Epithelial cell of prostate (primary cell): Measurements from ENCODE around the gene DISC1.

ENCODE experiments used
- DNase-seq: peaks from one replicate; pipeline ENCODE4 v3.0.0-alpha.2; 2011; ENCODE audit warnings: low read depth, low spot score
- H3K27ac ChIP-seq: fragments of 450-650 bp; 2 replicates; pipeline ENCODE4 v1.5.1; 2017; ENCODE audit warnings: mild to moderate bottlenecking

The DISC1 gene

DNA sequence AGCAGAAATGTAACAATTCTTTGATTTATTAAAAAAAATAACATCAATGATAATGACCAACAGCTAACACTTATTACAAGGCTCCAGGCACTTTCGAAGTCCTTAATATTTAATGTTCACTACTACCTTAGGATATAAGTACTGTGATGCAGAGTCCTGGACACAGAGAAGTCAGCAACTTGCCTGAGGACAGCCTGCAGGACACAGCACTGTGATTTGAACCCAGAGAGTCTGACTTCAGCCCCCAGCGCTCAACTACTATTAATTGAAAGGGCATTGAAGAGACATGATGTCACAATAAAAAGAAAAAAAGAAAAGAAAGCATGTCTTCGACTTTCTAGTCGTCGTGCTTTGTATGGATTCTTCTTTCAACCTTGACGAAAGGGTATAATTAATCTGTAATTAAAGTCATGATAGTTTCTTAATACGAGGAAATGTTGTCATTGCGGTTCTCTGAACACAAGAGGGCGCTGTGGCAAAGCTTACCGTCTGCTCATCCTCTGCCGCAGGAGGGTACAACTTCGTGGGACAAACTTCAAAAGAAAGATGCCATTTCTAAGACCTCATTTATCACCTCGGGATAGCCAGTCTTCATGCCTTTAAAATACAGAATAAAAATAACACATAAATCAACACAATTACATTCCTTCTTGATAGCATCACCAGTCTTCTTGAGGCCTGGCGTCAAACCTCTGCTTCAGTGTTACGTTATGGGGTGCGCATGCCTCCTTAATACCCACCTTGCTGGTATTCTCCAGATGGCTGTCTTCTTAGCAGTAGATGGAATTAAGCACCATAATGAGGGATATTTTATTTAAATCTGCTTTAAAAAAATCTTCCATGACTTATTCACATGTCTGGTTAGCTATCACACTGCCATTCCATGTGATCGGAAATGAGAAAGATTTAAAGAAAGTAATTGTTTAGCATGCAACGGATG is 240.1 kb downstream of the DISC1 start:
- no peak overlapping the region for H3K27ac ChIP-seq
- DNase-seq, result no peak

DNA sequence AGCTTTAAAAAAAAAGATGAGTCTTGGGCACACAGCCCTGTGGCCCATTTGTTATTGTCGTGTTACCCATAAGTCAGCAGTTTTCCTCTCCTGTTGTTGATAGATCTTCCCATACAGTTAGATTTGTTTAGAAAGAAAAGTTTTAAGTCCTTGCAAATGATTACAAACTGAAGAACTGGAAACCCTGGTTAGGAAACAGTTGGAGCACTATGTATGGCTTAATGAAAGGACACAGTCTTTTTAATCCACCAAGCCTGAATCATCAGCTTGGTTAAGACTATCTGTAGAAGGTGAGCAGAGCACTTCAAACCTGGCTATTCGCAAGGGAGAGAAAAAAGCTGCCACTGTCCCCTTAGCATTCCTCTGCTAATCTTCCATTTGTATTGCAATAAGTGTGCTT is 241.0 kb downstream of the DISC1 start:
- no peak overlapping the region for H3K27ac ChIP-seq
- peak; percentile 10 for DNase-seq

DNA sequence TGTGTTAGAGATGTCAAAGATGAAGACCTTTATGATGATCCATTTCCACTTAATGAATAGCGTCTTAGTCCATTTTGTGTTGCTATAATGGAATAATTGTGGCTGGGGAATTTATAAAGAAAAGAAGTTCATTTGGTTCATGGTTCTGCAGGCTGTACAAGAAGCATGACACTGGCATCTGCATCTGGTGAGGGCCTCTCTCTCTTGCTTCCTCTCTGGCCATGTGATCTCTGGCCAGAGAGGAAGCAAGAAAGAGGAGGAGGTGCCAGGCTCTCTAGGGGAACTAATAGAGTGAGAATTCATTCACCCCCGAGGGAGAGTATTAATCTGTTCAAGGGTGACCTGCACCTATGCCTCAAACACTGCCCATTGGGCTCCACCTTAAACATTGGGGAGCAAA is 242.8 kb downstream of the DISC1 start:
- DNase-seq, result no peak
- no peak overlapping the region for H3K27ac ChIP-seq

DNA sequence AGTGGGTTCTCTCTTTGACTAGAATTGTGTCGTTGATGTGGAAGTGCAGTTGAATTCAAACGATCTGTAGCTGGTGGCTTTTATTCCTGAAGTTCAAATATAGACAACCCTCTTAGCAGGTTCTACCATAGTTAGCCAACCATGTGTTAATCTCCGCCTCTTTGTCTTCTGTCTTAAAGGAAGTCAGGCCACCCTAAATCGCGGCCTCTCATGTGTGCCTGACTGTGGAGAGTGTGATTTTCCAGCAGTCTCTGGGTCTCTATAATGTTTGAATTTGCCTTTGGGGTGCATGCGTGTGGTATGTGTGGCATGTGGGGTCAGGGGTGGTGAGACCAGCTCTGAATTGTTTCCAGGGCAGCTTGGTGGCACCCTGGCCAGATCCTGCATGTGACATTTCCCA is 244.9 kb downstream of the DISC1 start:
- DNase-seq, result no peak
- no peak overlapping the region for H3K27ac ChIP-seq

DNA sequence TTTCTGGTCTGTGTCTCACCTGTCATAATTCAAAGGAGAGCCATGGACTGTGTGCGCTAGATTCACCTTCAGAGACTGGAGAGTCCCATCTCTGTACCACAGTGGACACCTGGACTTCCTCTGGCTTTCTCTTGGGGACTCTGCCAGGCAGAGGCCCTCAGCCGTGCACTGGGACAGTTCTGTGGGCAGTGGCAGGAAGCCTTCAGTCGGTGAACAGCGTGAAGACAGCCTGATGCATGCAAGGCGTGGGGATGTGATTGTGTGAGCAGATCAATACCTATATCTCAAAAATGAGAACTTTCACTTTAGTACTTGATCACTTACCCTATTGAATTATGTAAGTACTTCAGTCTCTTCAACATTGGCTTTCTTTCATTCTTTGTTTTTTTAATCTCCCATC is 245.3 kb downstream of the DISC1 start:
- no peak overlapping the region for H3K27ac ChIP-seq
- DNase-seq, result no peak

DNA sequence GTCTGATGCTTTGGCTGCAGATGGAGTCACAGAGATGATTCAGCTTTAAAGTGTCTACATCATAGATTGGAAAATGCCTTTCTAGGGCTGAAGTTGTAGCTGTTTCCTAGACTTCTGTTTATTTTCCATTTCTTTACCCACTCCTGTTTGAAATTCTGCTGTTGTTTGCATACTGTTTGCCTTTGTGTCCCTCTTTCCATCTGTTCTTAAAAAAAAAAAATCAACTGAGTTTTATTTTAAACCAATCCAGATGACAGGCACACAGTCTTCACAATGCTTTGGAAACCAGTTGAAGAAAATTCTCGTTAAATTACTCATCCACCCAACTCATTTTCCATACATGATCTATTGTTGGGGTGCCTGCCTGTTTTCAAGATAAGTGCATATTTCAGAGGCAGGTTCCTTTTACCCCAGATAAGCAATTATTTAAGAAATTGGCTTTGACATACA is 245.9 kb downstream of the DISC1 start:
- no peak for DNase-seq
- H3K27ac ChIP-seq, result no peak overlapping the region

GRCh38 chr1:231878737-231879136 is 252.1 kb downstream of the DISC1 start:
- H3K27ac ChIP-seq, result no peak overlapping the region
- no peak for DNase-seq

GRCh38 chr1:231879296-231879695 is 252.7 kb downstream of the DISC1 start:
- DNase-seq, result no peak
- no peak overlapping the region for H3K27ac ChIP-seq

DNA sequence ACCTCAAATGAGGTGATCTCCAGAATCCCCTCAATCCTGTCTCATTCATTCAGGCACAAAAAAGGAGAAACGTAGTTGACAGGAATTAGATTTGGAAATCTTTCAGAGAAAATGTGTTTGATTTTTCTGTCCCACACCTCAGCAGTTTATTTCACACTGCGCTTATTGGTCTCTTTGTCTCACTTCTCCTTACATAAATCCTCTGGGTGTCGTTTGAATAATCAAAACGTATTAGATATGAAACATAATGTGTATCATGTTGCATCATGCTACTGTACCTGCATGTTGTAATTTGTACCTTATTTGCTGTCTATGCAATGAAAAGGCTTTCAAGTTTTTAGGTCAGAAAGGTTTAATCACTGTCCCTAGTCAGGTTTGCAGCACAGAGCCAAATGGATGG is 255.7 kb downstream of the DISC1 start:
- no peak for DNase-seq
- H3K27ac ChIP-seq, result no peak overlapping the region

DNA sequence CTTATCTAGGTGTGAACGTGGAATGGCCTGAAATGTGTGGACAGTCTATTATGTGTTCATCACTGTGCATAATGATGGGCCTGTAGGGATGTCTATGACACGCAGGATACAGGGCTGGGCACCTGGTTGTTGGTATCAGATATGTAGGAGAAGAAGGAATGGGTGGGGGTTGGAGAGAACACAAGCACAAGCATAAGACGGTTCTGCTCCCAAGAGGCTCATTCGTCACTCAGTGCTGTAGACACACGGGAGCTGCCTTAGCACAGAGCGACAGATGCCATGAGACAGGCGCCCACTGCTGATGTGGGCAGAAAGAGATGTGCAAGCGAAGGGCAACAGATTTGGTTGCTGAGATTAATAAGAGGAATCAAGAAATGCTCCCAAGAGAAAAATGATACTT is 256.2 kb downstream of the DISC1 start:
- no peak for DNase-seq
- no peak overlapping the region for H3K27ac ChIP-seq

GRCh38 chr1:231883382-231883781 is 256.8 kb downstream of the DISC1 start:
- DNase-seq, result no peak
- H3K27ac ChIP-seq, result no peak overlapping the region

GRCh38 chr1:231885209-231885854 is 258.7 kb downstream of the DISC1 start:
- no peak for DNase-seq
- H3K27ac ChIP-seq, result no peak overlapping the region

DNA sequence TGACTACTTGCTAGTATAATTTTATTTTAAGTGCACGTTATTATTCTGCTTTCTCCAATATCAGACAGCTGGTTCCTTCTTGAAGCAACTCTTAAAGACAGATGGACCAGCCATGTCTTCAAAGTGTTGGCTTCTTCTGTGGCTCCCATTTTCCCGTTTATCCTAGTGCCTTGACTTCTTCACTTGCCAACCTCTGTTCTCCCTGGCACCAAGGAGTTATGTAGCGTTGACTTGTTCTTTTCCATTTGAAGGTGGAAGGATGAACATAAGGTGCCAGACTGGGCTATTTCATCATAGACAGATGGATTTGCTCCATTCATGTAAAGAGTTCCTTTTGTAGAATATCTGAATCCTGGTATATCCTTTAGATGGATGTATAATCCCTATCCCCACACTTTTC is 260.6 kb downstream of the DISC1 start:
- DNase-seq, result no peak
- no peak overlapping the region for H3K27ac ChIP-seq

GRCh38 chr1:231887866-231888265 is 261.3 kb downstream of the DISC1 start:
- no peak overlapping the region for H3K27ac ChIP-seq
- DNase-seq, result no peak

- DNase-seq, result no peak
- H3K27ac ChIP-seq, result no peak overlapping the region
Observed at GRCh38 chr1:231890791-231891190, 264.2 kb downstream of the DISC1 start.

GRCh38 chr1:231893400-231894102 is 267.0 kb downstream of the DISC1 start:
- no peak for DNase-seq
- no peak overlapping the region for H3K27ac ChIP-seq

- DNase-seq, result no peak
Observed at GRCh38 chr1:231896806-231897205, 270.2 kb downstream of the DISC1 start.

DNA sequence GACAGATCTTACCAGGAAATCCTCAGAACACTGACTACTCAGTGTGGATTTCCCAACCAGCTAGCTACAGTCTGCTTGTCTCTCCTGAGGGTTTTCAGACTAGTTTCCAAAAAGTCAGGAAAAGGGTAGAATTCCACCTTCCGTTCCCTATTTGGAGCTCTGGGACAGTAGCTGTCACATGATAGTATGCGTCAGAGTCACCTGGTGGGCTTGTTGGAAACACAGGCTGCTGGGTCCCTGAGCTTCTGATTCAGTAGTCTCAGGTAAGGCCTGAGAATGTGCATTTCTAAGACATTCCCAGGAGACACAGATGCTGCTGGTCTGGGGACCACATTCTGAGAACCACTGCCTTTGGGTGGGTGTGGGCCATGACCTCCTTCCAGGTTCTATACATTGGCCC is 272.5 kb downstream of the DISC1 start:
- DNase-seq, result no peak
- no peak overlapping the region for H3K27ac ChIP-seq

More at GRCh38 chr1:231896806-231897205, 270.2 kb downstream of the DISC1 start:
- H3K27ac ChIP-seq, result no peak overlapping the region

- no peak for DNase-seq
- no peak overlapping the region for H3K27ac ChIP-seq
Observed at GRCh38 chr1:231899713-231900435, 273.3 kb downstream of the DISC1 start.

DNA sequence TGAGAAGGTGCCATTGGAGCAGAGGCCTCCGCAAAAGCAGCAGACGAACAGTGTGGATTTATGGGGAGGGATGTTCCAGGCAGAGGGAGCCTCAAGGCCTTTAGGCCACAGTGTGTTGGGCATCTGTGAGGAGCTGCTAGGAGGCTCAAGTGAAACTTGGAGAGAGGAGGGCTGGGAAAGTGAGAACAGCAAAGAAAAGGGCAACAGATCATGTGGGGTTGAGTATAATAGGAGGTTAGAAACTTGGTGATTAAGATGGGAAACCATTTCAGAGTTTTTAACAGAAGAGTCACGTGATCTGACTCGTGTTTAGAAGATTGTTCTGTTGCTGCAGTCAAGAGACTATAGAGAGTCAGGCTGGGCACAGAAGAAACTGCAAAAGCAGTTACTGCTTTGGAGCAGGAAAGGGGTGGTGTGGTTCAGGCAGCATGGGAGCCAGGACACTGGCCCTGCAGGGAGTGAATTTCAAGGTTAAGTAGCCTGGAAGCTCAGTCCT is 277.0 kb downstream of the DISC1 start:
- DNase-seq, result no peak
- H3K27ac ChIP-seq, result no peak overlapping the region
